Measurements from ENCODE around the gene KDM5B.
"Not testable (repeated sequence)": the region's sequence is repeated elsewhere in the genome, so short reads cannot be mapped to it uniquely, and the experiment has no call there.

Gene KDM5B

GRCh38 chr1:202791077-202791747, 17.0 kb downstream of the KDM5B start:
- DNase-seq = no peak

DNA sequence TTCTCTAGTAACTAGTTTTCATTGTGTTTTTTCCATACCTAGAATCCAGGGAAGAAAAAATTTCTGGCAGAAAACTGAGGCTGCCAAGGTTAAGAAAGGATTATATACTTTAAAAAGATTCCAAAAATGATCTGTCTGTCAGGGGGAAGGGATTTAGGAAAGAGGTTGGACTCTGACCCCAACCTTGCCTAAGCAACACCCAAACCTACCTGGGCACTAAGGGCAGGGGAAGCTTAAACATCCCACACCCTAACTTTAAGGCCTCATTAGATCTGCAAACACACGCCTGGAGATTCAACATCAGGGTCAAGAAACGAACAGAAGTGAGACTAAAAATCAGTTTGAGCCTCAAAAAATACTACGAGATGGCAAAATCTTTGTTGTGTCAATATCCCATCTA, 19.4 kb downstream of the KDM5B start:
- no peak for DNase-seq

DNA sequence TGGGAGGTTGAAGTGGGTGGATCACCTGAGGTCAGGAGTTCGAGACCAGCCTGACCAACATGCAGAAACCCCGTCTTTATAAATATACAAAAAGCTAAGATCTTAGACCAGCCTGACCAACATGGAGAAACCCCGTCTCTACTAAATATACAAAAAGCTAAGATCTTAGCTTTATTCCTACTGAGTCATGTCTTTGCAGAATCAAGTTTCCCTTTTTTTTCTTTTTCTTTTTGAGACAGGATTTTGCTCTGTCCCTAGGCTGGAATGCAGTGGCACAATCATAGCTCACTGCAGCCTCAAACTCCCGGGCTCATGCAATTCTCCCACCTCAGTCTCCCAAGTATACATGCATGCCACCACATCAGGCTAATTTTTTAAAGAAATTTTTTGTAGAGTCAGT, 21.4 kb downstream of the KDM5B start:
- DNase-seq = no peak

DNA sequence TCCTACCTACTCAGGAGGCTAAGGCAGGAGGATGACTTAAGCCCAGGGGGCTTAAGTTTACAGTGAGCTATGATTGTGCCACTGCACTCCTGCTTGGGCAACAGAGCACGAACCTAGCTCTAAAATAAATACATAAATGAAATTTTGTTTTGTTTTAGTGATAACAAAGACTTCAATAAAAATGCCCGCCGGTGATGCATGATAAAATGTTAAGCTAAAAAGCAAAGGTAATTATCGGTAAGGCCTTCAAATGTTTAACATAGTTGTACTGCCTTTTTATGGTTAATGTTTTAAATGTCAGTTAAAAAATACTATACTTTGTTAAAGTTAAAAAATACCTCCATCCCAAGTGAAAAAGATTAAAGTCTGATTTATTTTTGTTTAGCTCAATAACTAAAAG, 27.0 kb downstream of the KDM5B start:
- no peak for DNase-seq

DNA sequence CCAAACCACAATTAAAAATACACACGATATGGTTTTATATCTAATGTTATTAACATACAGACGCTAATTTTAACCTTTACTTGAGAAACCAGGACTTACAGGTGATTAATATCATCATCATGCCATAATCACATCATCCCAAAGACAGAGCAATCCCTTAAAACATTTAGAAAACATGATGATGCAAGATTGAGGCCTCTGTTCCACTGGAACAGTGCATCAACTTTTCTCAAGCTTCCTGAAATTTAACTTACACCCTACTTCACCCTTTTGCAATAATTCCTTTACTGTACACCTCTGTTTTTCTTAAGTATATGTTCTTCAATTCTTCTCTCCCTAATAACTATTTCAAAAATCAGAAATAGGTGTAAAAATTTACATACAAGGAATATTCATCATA, 38.1 kb downstream of the KDM5B start:
- DNase-seq = no peak

DNA sequence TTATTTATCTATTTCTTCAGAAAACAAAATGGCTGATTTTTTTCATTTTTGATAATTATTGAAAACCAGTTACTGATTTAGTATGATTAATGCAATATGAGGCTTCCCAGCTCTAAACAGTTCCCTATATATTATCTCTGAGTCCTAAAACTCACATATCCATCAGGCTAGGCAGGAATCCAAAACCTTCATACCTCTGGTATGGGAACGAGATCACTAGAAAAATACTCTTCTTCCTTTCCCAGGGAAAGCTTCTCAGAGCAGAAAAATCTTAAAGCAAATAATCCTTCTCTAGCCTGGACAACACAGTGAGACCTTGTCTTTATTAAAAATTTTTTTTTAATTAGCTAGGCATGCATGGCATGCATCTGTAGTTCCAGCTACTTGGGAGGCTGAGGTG, 42.5 kb downstream of the KDM5B start:
- DNase-seq = no peak

DNA sequence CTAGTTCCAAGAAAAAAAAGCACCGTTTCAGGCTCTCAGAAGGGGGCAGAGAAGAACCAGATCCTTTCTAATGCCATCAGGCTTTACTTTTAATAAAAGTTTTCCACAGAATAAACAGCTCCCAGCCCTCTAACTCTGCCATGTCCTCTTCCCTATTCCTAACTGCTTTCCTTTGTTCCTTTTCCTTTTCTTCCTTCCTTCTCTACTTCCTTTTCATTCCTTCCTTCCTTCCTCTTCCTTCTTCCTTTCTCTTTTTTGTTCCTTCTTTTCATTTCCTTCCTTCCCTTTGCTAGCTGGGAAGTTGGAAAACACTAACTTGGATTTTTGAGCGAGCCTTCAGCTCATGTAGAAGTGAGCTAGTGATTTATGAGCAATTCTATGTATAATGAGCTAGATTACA, 46.2 kb downstream of the KDM5B start:
- DNase-seq = no peak

GRCh38 chr1:202760589-202760988, 47.6 kb downstream of the KDM5B start:
- DNase-seq = no peak

GRCh38 chr1:202756391-202756790, 51.8 kb downstream of the KDM5B start:
- DNase-seq = no peak

DNA sequence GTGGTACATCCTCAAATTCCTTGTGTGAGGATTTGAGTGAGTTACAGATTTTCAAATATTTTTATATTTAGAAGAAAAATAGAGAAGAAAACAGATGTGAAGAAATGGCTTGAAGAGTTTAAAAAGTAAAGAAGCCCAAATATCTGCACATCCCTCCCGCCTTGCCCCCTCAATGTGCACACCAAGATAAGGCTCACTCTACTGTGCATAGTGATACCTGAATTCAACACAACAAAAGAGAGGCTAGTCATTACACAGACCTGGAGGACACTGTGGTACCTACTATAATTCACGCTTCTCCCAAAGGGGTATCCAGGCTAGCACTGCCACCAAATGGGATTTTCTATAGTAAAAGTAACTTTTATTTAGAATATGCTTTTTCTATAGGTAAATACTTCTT, 53.9 kb downstream of the KDM5B start:
- no peak for DNase-seq

- DNase-seq = no peak
These were observed 55.4 kb downstream of the KDM5B start for GRCh38 chr1:202752774-202753173.

- no peak for DNase-seq
These were observed 57.5 kb downstream of the KDM5B start for GRCh38 chr1:202750761-202751160.

DNA sequence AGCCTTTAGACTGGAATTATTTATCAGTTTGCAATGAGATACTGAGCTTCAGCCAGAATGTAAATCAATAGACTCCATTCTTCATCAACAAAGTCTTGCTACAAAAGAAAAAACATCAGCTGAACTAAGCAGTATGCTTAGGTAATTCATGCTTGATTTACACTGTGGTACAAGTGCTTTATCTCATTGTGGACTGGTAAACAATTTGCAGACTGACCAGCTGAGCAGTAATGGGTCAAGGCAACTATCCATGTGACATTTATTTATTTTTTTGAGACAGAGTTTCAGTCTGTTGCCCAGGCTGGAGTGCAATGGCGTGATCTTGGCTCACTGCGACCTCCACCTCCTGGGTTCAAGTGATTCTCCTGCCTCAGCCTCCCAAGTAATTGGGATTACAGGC, 58.2 kb downstream of the KDM5B start:
- DNase-seq = no peak

DNA sequence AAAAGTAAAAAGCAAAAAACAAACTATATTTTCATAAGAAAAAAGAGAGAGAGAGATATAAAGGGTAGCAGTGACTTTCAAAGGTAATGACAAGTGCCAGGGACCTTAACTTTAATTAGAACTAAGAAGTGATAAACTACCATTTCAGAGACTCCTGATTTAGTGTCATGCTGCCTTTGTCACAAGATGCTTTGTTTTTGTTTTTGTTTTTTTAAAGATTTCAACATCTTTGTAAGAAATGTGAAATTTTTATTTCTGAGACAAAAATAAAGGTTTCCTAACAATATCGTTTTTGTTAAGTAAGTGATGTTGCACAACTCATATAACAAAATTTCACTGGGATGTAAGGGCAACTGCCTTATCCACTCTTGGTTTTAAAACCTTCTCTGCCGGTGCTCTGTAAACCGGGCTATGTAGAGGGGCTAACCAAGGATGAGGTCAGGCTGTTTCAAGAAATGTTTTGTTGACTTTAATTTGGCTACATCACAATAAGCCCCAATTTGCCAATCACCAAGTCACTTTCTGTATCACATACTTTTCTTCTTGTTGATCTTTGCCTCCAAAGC, 62.8 kb downstream of the KDM5B start:
- no peak for DNase-seq

DNA sequence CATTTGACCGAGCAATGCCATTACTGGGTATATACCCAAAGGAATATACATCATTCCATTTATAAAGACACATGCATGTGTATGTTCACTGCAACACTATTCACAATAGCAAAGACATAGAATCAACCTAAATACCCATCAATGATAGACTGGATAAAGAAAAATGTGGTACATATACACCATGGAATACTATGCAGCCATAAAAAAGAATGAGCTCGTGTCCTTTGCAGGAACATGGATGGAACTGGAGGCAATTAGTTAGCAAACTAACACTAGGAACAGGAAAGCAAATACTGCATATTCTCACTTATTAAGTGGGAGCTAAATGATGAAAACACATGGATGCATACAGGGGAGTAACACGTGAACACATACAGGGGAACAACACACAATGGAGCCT, 63.5 kb downstream of the KDM5B start:
- not testable (repeated sequence) for DNase-seq

- no peak for DNase-seq
These were observed 65.7 kb downstream of the KDM5B start for GRCh38 chr1:202742496-202742895.

DNA sequence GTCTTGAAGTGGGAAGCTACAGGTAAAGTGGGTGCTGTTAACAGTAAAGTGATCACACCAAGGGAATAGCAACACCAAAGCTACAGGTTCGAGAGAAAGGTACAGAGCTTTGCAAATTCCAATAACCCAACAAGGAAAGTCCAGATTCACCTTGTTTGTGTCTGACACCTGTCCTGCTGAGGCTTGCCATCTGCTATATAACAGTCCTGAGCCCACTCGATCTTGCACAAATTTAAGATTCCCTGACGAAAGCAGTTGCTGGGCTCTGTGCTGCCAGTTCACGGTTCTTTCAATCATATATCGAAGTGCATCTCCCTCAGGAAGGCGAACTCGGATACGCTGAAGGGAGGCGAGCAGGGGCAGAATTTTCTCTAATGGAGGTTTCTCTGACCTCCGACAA, 75.0 kb downstream of the KDM5B start:
- no peak for DNase-seq

DNA sequence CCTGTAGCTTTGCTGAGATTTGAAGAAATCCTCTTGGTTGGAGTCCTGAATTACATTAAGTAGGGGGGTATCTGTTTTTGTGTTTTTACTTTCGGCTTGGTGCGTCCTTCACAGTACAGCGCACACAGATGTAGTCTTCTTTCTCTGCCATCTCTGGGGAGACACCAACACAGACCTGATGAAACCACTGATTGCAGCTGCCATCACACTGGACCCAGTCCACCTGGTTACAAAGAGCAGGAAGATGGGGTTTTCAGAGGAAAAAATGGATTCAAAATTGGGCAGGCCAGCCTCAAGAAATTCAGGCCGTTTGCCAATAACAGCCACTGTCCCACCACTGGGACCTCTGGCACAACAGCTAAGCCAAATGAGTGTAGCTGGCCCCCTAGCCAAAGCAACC, 79.3 kb downstream of the KDM5B start:
- DNase-seq = no peak

DNA sequence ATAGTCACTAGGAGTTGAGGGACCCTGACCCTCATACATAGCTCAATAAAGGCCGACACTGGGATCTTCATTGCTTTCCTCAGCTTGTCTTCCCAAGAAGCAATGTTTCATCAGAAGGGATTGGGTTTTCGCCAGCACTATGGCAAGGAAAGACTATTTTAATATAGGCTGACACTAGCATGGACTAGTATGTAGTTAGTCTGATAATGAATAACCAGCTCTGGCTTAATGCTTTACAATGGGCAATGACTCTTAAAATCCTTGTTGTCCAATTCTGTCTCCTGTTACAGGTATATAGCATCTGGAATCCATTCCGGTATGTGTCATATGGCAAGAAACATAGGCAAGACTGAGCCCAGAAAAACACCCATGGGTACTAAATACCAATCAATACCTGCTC, 82.7 kb downstream of the KDM5B start:
- DNase-seq = no peak

- DNase-seq = no peak
These were observed 84.5 kb downstream of the KDM5B start for GRCh38 chr1:202723708-202724107.

- not testable (repeated sequence) for DNase-seq
These were observed 85.2 kb downstream of the KDM5B start for GRCh38 chr1:202723046-202723445.

DNA sequence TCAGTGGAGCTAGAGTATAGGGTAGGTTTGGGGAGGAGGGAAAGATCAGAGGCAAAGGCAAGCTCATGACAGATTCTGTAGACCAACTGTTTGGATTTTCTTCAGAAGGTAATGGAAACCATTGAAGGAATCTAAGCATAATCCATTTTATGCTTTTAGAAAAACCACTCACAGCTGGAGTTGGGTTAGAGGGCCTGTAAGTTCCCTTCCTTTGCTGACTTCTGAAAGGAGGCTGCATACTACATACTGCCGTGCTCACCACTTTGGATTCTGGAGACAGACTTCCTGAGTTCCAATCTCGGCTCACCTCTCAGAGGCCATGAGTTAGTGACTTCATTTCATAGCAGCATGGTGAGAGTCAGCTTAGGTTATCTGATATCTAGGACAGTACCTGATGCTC, 91.6 kb downstream of the KDM5B start:
- no peak for DNase-seq

DNA sequence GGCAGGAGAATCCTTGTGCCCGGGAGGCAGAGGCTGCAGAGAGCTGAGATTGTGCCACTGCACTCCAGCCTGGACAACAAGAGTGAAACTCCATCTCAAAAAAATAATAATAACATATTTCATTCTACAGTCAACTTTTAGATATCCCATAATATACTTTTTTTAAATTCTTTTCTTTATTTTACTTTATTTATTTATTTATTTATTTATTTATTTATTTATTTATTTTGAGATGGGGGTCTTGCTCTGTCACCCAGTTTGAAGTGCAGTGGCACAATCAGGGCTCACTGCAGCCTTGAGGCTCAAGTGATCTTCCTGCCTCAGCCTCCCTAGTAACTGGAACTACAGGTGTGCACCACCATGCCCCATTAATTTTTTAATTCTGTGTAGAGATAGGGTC, 94.0 kb downstream of the KDM5B start:
- DNase-seq = not testable (repeated sequence)

GRCh38 chr1:202713110-202713509, 95.1 kb downstream of the KDM5B start:
- DNase-seq = no peak

- no peak for DNase-seq
These were observed 96.1 kb downstream of the KDM5B start for GRCh38 chr1:202711949-202712635.

All from NCI-H1092 (cell line).